Endothelial cell of umbilical vein (primary cell): ENCODE data around the gene EXOC6. TPM values are rescaled to one million over a fixed set of nuclear protein-coding genes. Genes with fewer than 3 reads are reported as not detected.

Source experiments
- BruUV-seq: library from RNA; stranded (reverse); fragments of 400-500 nt; replicated peaks from 2 replicates; lab custom pipeline; 2021; lab: Mats Ljungman, UMichigan
- CTCF ChIA-PET: fragments of 300-600, 350-600 bp; sonication (Branson Sonifier 250); formaldehyde crosslinking; loops from one replicate; lab custom pipeline; 2021; ENCODE audit warnings: antibody characterized with exemption, inconsistent platforms; lab: Charles Lee
- POLR2A ChIA-PET: fragments of 300-600, 350-600 bp; sonication (Branson Sonifier 250); formaldehyde crosslinking; loops from one replicate; lab custom pipeline; 2021; ENCODE audit warnings: antibody characterized with exemption, inconsistent platforms; lab: Charles Lee
- DNase-seq: peaks from one replicate; pipeline ENCODE4 v3.0.0-alpha.2; 2011; ENCODE audit warnings: low read depth, low spot score
- FAIRE-seq: peaks from 2 replicates; lab custom pipeline; 2011; peaks lifted over from hg19 to GRCh38; lab: Jason Lieb, UNC
- H2AFZ ChIP-seq: 2 replicates; pipeline ENCODE4 v1.6.0; 2012; ENCODE audit warnings: low read depth, low read length, control low read depth, inconsistent platforms
- H3K27ac ChIP-seq: 2 replicates; pipeline ENCODE4 v1.5.1; 2011; ENCODE audit warnings: low read depth, mild to moderate bottlenecking, control low read depth, low read length, moderate library complexity; ENCODE audit not compliant: insufficient read depth
- H3K27me3 ChIP-seq, 2 experiments: 2 replicates each; pipeline versions ENCODE4 v1.6.0 to v1.6.1; 2011; ENCODE audit warnings: low read length in 2 of 2, mixed read lengths in 1 of 2; ENCODE audit not compliant: control insufficient read depth in 2 of 2, insufficient read depth in 2 of 2
- H3K36me3 ChIP-seq, 2 experiments: 2 replicates in 1 of 2; 3 replicates in 1 of 2; pipeline ENCODE4 v1.5.1; 2011; ENCODE audit warnings: low read length in 2 of 2, mild to moderate bottlenecking in 1 of 2, moderate library complexity in 1 of 2; ENCODE audit not compliant: control insufficient read depth in 2 of 2, insufficient read depth in 2 of 2; ENCODE audit errors: extremely low read depth in 1 of 2
- H3K4me1 ChIP-seq: 3 replicates; pipeline ENCODE4 v1.5.1; 2011; ENCODE audit warnings: mild to moderate bottlenecking, low read length; ENCODE audit not compliant: control insufficient read depth, insufficient read depth; ENCODE audit errors: extremely low read depth
- H3K4me2 ChIP-seq: 2 replicates; pipeline ENCODE4 v1.6.1; 2011; ENCODE audit warnings: low read length, control low read depth, mixed read lengths; ENCODE audit not compliant: insufficient read depth
- H3K4me3 ChIP-seq, 3 experiments: fragments of 200-600 bp in 1 of 3; sonication (generic), shearing (Covaris generic) in 1 of 3; replicated peaks in 1 of 3; 2 replicates each; pipeline ENCODE4 v1.5.1; 2011 to 2016; ENCODE audit warnings: control low read depth in 3 of 3, low read length in 3 of 3, mild to moderate bottlenecking in 2 of 3, inconsistent platforms in 1 of 3, low read depth in 1 of 3, moderate library complexity in 1 of 3; ENCODE audit not compliant: insufficient read depth in 1 of 3
- H3K79me2 ChIP-seq: 2 replicates; pipeline ENCODE4 v1.6.0; 2012; ENCODE audit warnings: low read length, inconsistent platforms; ENCODE audit not compliant: control insufficient read depth, insufficient read depth
- H3K9ac ChIP-seq: replicated peaks from 2 replicates; pipeline ENCODE3; 2011; ENCODE audit warnings: low read length, control low read depth; ENCODE audit not compliant: insufficient read depth; ENCODE audit errors: extremely low read depth
- H3K9me1 ChIP-seq: replicated peaks from 3 replicates; pipeline ENCODE4 v1.6.0; 2011; ENCODE audit warnings: mild to moderate bottlenecking, low read length; ENCODE audit not compliant: control insufficient read depth, insufficient read depth; ENCODE audit errors: extremely low read depth
- H3K9me3 ChIP-seq: replicated peaks from 2 replicates; pipeline ENCODE4 v1.5.1; 2012; ENCODE audit warnings: low read length, inconsistent platforms; ENCODE audit not compliant: control insufficient read depth, insufficient read depth
- H4K20me1 ChIP-seq: replicated peaks from 2 replicates; pipeline ENCODE3; 2011; ENCODE audit warnings: mild to moderate bottlenecking, low read length; ENCODE audit not compliant: control insufficient read depth, insufficient read depth; ENCODE audit errors: extremely low read depth
- CTCF ChIP-seq, 2 donors: IDR thresholded peaks; 1 replicate in 1 of 2; 2 replicates in 1 of 2; pipeline ENCODE4 v1.5.1; 2011; ENCODE audit warnings: low read length in 2 of 2, mild to moderate bottlenecking in 2 of 2, moderate library complexity in 2 of 2, control low read depth in 1 of 2, inconsistent platforms in 1 of 2, low read depth in 1 of 2; ENCODE audit not compliant: insufficient read depth in 1 of 2; ENCODE audit errors: extremely low read depth in 1 of 2
- EZH2 ChIP-seq: IDR thresholded peaks from 2 replicates; pipeline ENCODE4 v1.6.1; 2012; ENCODE audit warnings: borderline replicate concordance, low read depth, mild to moderate bottlenecking, moderate library complexity, low read length, inconsistent platforms; ENCODE audit not compliant: severe bottlenecking
- FOS ChIP-seq: IDR thresholded peaks from 2 replicates; pipeline ENCODE4 v1.6.1; 2011; ENCODE audit warnings: mild to moderate bottlenecking, low read length, moderate library complexity, borderline replicate concordance; ENCODE audit not compliant: insufficient read depth
- GATA2 ChIP-seq: IDR thresholded peaks from 2 replicates; pipeline ENCODE4 v1.7.0; 2011; ENCODE audit warnings: low read depth, mild to moderate bottlenecking, moderate library complexity, mixed read lengths, low read length; ENCODE audit not compliant: insufficient read length, insufficient read depth
- JUN ChIP-seq: IDR thresholded peaks from 2 replicates; pipeline ENCODE4 v1.6.1; 2011; ENCODE audit warnings: borderline replicate concordance, low read depth; ENCODE audit not compliant: insufficient read length, insufficient read depth
- MAX ChIP-seq: IDR thresholded peaks from 2 replicates; pipeline ENCODE4 v1.6.1; 2011; ENCODE audit not compliant: insufficient read depth, insufficient read length
- MYC ChIP-seq: IDR thresholded peaks from one replicate; pipeline ENCODE4 v1.6.1; 2011; ENCODE audit warnings: mild to moderate bottlenecking, low read depth, low read length
- POLR2A ChIP-seq: IDR thresholded peaks from 2 replicates; pipeline ENCODE4 v1.6.1; 2012; ENCODE audit warnings: low read depth, mild to moderate bottlenecking, control low read depth, low read length
- POLR2AphosphoS5 ChIP-seq: IDR thresholded peaks from 2 replicates; pipeline ENCODE4 v1.6.1; 2012; ENCODE audit warnings: low read depth, mild to moderate bottlenecking, control low read depth, low read length, moderate library complexity; ENCODE audit not compliant: insufficient read depth
- dilution Hi-C: fragments of 300-500 bp; cut with MboI; formaldehyde crosslinking; loops from one replicate; pipeline ENCODE4 v1.15.0; 2019; ENCODE audit warnings: low sequenced_read_pairs; ENCODE audit not compliant: extremely low pct_ligation_motif_present
- intact Hi-C: fragments of 100-400 bp; cut with micrococcal nuclease; formaldehyde crosslinking; loops from one replicate; pipeline ENCODE4 v1.10.0; 2022
- polyA plus RNA-seq, 4 experiments: library from polyadenylated mRNA; depleted of rRNA in 3 of 4; stranded (reverse) in 3 of 4; unstranded in 1 of 4; fragments of >200 nt; gene quantifications; 2 replicates each; pipeline versions ENCODE4 v1.2.1 to v1.2.3, GENCODE V29; 2011 to 2012; ENCODE audit warnings: missing spikeins in 1 of 4
- total RNA-seq: library from RNA; stranded (reverse); gene quantifications from 2 replicates; pipeline ENCODE4 v1.2.3, GENCODE V29; 2021

Gene EXOC6
- total and polyA plus RNA-seq, 2 donors (not counting 3 experiments of a cell fraction or from before 2014, with no cell fraction given), result 72.6 to 108 TPM

- H3K4me3 ChIP-seq, result no peak overlapping the region
- H3K36me3 ChIP-seq, result peaks cover 2 to 10% of the 10 kb centered on the region in 2 experiments
- intact Hi-C loops, result no loop called here
- no TSS peak for BruUV-seq
- ChIA-PET CTCF (interaction anchor here (0.8 kb wide), 1 partner anchor 8 kb away, joined by 3 read pairs; no protein-coding TSS in a partner anchor), POLR2A (no interaction called here)
- H3K9ac ChIP-seq, result no peak overlapping the region
- peaks cover 7% of the 10 kb centered on the region for H3K4me1 ChIP-seq
- no peaks in the 10 kb centered on the region for H3K27me3 ChIP-seq
- no peak for DNase-seq
- H3K79me2 ChIP-seq, result peaks cover 4% of the 10 kb centered on the region
- no peak overlapping the region for H2AFZ ChIP-seq
- TF ChIP-seq EZH2 (no peak), CTCF (IDR thresholded peaks at IDR 0.05; ENCODE audit: extremely low read depth in 1 of 2, insufficient read depth in 1 of 2, low read depth in 1 of 2, low read length in 2 of 2) (no peak), FOS (no peak), GATA2 (no peak), POLR2AphosphoS5 (no peak), MYC (no peak), MAX (no peak), JUN (no peak), POLR2A (no peak)
- FAIRE-seq, result no peak
- H4K20me1 ChIP-seq, result no peaks in the 10 kb centered on the region
- dilution Hi-C loops, result no loop called here
- H3K4me2 ChIP-seq, result no peak overlapping the region
- H3K9me1 ChIP-seq, result no peaks in the 10 kb centered on the region
- H3K9me3 ChIP-seq, result no peaks in the 10 kb centered on the region
- H3K27ac ChIP-seq, result no peak overlapping the region
Measured at GRCh38 chr10:92970301-92971070, 122.2 kb downstream of the EXOC6 start.
